Renal cortical epithelial cell (primary cell): Measurements from ENCODE around the gene ATP5MC2. TPM values are rescaled to one million over a fixed set of nuclear protein-coding genes. Genes with fewer than 3 reads are reported as not detected.
A peak's percentile ranks its signal among the peaks of the same experiment; 100 is the strongest.
"Not testable (repeated sequence)": the region's sequence is repeated elsewhere in the genome, so short reads cannot be mapped to it uniquely, and the experiment has no call there.

ENCODE experiments used
- DNase-seq: peaks from one replicate; pipeline ENCODE4 v3.0.0-alpha.2; 2011; ENCODE audit warnings: low read depth
- total RNA-seq: library from RNA; depleted of rRNA; stranded (reverse); fragments of >200 nt; gene quantifications from 2 replicates; pipeline ENCODE4 v1.2.3, GENCODE V29; 2014

Gene ATP5MC2
- total RNA-seq, result 102 and 104 TPM in 2 replicates

GRCh38 chr12:53675701-53676607 lies at the start of gene ATP5MC2:
ATP5MC2 (minus strand) TSS chr12:53676083; CDS start chr12:53672614, 3,469 bp downstream.
- peak; percentile 96 for DNase-seq

DNA sequence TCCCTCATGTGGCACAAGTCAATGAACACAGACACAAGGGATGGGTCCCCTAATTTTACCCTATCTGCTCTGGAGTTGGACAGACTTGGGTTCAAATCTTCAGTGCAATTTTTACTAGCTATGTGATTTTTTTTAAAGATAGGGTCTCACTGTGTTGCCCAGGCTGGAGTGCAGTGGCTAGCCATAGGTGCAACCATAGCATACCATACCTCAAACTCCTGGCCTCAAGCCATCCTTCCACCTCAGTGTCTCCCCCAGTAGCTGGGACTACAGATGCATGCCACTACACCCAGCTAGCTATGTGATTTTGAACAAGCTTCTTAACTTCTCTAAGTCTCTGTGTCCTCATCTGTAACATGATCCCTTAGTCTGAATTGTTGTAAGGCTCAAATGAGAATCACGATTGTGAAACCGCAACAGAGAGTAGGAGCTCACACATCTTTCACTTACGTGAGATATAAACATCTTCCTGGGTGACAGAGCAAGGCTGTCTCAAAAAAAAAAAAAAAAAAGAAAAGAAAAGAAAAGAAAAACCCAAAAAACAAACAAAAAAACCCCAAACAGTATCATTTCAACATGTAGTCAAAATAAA lies 46.7 kb upstream of the ATP5MC2 start:
- no peak for DNase-seq

DNA sequence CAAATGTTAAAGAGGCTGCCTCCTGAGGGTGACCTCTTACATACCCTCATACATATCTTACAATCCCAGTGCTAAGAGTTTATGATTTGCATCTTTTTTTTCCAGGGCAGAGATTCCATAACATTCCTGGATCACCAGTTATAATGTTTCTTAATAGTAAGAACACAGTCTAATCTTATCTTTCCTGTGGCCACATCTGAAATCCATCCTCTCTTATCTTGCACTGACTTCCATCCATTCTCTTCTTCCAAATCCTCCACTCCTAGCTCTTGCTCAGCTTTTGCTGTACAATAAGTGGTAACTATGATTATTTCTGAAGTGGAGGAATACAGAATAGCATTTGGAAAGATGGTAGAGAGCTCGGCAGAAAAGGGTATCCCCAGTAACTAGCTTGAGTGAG lies 45.1 kb upstream of the ATP5MC2 start:
- DNase-seq, result no peak

DNA sequence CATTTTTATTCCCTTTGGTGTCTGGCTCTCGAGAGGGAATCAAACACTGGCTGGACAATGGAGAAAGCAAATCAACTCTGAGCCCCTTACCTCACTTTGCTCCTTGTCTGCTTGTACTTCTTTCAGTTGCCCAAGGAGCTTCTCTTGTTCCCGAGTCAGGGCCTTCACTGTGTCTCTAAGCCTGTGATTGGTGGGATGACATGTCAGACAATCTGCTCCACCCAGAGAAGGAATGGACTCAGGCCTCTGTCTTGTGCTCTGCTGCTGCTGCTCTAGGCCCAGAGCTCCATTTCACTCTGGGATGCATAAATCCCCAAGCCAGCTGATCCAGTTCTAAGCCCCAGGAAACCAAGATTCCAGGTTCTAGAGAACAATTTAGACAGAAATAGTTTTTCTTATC lies 43.8 kb upstream of the ATP5MC2 start:
- DNase-seq, result no peak

DNA sequence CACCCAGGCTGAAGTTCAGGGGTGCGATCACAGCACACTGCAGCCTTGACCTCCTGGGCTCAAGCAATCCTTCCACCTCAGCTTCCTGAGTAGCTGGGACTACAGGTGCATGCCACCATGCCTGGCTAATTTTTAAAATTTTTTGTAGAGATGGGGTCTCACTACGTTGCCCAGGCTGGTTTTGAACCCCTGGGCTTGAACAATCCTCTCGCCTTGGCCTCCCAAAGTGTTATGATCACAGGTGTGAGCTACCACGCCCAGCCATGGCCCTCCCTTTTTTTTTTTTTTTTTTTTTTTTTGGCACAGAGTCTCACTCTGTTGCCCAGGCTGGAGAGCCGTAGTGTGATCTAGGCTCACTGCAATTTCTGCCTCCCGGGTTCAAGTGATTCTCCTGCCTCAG lies 42.7 kb upstream of the ATP5MC2 start:
- not testable (repeated sequence) for DNase-seq

DNA sequence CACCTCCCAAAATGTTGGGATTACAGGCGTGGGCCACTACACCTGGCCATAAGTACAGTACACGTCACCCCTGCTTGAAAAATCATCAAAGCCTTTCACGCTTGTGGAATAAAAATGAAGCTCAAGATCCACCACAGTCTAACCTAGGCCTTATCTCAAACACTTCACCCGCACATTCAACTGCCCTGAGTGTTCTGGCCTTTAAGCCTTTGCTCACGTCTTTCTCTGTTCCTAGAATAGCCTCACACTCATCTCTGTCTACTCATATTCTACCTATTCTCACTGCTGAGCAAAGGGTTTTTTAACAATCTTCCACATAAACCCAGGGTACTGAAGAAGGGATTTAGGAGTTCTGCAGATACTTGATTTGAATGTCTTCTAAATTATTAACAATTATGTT lies 41.4 kb upstream of the ATP5MC2 start:
- DNase-seq, result no peak

- no peak for DNase-seq
Measured at GRCh38 chr12:53714004-53714403, 38.1 kb upstream of the ATP5MC2 start.

- no peak for DNase-seq
Measured at GRCh38 chr12:53713516-53713915, 37.6 kb upstream of the ATP5MC2 start.

DNA sequence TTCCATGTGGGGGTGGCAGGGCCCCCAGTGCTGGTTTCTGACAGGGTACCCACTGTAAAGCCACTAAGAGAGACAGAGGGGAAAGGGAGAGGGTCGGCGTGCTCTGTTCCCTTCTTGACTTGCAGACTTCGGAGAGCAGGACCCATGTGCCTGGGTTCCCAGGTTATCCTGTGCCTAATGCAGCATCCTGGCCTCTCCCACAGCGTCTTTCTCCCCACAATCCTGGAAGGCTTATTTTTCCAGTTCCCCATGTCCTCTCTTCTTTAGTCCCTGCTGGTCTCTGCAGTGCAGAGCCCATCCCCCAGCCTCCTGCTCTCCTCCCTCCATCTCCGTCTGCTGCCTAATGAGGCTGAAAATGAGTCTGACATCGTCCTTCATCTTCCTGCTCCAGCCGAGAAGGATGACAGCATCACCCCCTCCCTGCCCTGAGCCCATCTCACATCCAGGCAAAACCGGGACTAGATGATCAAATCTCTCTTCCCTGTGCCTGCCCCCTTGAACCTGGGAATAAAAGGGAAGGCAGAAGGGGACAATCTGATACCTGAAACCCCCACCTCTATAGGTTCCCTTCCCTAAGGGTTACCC lies 36.3 kb upstream of the ATP5MC2 start:
- no peak for DNase-seq

DNA sequence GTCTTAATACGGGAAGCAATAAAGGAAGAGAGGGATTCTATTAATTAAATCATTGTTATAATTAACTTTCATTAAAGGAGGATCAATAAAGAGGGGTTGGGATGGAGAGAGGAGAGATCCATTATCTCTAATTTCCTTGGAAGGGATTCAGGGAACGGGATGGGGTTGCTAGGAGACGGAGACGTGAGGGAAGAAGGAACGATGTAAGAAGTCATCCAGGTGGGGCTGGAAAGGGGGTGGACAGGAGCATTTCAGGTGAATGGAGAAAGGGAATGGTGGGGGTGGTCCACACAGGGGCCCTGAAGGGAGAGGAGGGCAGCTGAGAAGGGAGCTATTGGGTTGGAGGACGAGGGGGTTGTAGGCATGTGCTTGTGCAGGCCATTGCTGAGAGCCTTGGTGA lies 34.2 kb upstream of the ATP5MC2 start:
- no peak for DNase-seq

- no peak for DNase-seq
Measured at GRCh38 chr12:53709671-53710070, 33.8 kb upstream of the ATP5MC2 start.

DNA sequence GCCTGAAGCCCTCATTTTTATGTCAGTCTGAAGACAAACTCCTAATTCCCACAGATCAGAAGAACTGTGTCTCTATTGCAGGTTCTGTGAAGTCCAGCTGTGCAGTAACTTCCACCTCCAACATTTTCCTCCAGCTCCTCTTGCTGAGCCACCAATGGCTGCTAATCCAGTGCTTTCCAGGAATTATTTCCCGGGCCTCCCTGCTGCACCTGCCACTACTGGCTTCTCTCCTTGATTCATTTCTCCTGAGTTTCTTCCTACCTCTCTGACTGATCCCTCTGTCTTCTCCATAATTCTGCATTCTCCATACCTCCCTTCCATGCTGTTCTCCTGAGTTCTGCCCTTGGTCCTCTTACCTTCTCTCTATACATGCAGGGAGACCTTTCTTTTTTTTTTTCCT lies 30.2 kb upstream of the ATP5MC2 start:
- DNase-seq, result no peak

DNA sequence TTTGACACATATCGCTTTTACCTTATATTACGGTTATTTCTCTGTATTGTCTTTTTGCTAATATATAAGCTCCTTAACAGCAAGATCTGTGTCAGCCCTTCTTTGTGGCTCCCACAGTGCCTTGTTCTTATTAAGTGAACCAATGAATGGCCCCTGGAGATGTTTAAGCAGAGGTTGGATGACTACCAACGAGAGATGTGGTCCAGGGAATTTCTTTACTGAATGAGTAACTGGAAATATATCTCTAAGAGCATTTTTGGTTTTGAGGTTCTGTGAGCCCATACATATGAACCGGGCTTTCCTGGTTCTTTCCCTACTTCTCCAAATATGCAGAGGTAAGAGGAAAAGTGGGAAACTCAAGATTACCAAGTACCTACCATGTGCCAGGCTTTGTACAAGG lies 27.9 kb upstream of the ATP5MC2 start:
- peak; percentile 38 for DNase-seq

- DNase-seq, result peak; percentile 33
Measured at GRCh38 chr12:53701518-53702264, 25.8 kb upstream of the ATP5MC2 start.

DNA sequence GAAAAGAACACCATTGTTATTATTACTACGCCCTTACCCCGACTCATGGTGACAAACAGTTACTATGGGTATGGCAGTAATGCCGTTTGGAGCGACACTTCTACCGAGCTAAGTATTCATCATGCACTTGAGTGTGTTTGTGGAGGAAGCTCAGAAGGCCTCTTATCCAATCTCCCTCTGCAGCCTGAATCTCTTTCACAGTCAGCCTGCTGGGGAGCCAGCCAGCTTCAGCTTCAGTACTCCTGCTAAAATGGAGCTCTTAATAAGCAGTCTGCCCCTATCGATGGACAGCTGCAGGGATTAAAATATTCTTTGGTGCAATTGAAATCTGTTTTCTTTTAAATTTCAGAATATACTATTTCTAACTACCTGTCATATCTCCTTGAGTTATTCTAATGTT lies 24.7 kb upstream of the ATP5MC2 start:
- DNase-seq, result no peak

- no peak for DNase-seq
Measured at GRCh38 chr12:53699678-53700025, 23.8 kb upstream of the ATP5MC2 start.

DNA sequence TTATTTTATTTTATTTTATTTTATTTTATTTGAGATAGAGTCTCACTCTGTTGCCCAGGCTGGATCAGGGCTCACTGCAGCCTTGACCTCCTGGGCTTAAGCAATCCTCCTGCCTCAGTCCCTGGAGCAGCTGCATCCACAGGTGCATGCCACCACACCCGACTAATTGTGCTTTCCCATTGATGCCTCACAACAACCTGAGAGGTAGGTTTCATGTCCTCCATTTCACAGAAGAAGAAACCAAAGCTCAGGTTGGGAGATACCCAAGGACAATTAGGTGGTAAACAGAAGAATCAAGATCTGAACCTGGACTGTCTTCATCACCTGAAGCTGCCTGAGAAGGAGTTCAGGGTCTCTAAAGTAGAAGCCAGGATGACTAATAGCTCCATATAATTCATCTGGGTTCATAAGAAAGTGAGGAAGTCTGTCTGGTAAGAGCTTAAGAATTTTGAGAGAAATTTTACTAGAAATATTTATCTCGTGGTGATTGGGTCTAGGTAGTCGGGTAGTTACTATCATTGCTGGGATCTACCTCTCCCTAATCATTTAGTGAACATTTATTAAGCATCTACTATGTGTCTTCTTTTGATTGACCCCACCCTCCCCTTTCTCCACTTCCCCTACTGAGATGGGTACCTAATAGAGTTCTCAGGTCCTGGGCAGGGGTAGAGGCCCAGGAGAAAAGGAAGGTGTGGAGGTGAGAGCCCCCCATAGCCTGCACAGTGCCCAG lies 23.2 kb upstream of the ATP5MC2 start:
- no peak for DNase-seq

DNA sequence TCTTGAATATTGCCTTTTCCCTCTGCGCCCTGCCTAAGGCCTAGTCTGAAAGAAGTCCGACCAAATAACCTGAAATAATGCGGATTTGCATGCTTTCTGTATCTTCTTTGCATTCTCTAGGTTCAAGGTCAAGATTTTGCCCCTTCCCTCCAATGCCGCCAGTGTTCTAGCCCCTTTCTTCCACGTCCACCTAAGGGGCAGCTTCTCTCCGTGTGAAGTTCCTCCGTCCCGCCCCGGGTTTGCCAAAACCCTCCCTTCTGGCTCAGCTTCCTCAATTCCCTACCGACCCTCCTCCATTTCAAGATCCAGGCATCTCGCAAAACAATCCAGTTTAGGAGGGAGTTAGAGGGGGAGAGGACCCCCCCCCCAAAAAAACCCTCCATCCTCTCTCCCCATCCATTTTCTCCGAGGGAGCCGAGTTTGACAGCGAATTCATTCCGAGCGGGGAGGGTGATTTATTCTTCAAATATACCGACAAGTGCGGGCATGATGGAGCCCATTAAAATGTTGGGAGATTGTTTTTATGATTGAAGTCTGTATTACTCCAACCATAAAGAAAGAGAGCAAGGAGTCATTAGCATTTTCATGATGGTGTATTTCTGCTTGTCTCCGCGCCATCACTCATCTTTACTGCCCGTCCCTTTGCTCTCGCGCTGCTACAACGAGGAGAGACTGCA lies 20.9 kb upstream of the ATP5MC2 start:
- DNase-seq, result no peak

- peak; percentile 93 for DNase-seq
Measured at GRCh38 chr12:53696285-53696654, 20.4 kb upstream of the ATP5MC2 start.

DNA sequence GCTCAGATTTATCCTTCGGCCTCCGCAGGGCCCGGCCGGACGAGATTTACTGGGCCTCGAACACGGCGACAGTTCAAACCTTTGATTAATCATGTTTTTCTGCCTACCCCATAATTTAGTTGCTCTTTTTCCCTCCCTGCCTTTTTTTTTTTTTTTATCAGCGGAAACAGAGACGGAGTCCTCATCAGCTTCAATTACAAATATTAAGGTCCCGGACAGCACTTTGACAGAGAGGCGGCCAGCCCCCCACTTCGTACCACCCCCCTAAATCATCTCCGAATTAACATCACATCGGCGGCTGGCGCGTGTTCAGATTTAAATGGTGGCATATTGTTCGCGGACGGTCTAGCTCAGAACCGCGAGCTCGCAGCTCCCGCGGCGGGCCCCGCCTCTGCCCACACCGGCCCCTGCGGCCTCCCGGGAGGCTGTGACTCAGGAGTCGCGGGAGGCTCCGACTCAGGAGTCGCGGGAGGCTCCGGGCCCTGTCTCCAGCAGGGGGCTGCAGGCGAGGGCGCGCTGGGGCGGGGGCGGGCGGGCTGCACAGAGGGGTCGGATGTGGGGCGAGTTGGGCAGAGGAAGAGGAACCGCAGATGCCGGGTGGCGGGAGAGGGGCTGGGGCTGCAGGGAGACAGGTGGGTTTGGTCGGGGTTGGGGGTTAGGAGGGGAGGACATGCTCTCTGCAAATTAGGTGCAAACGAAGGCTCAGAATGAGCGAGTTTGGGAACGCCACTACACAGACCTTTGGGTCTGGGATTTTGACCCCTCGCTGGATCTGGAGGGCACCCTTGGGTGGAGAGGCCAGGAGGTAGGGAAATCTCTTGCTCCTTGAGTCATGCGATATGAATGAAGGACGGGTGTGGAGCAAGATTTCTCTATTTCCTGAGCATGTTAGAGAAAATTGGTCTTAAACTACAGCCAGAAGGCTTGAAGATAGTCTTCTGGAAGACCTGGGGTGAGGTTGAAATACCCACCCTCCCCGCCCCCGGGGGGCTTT lies 19.6 kb upstream of the ATP5MC2 start:
- DNase-seq, result peak; percentile 70
